Esophagus muscularis mucosa (tissue), 4 donors: ENCODE results near the gene USP5. TPM values are rescaled to one million over a fixed set of nuclear protein-coding genes. Genes with fewer than 3 reads are reported as not detected.
"Not testable (repeated sequence)": the region's sequence is repeated elsewhere in the genome, so short reads cannot be mapped to it uniquely, and the experiment has no call there.

Experiments used
- DNase-seq: peaks from one replicate; pipeline ENCODE4 v3.0.0-alpha.2; 2017; ENCODE audit errors: extremely low spot score
- H3K27ac ChIP-seq, 4 donors: fragments of 200-600 bp; sonication (generic); replicated peaks in 1 of 4; 1 replicate in 3 of 4; 2 replicates in 1 of 4; pipeline ENCODE4 v1.5.1; 2016 to 2019; ENCODE audit warnings: mild to moderate bottlenecking in 1 of 4
- H3K27me3 ChIP-seq, 4 donors: fragments of 200-600 bp; sonication (generic); one replicate each; pipeline versions ENCODE4 v1.5.1 to v1.6.0; 2016 to 2019
- H3K36me3 ChIP-seq, 4 donors: fragments of 200-600 bp; sonication (generic); one replicate each; pipeline ENCODE4 v1.5.1; 2016 to 2019
- H3K4me1 ChIP-seq, 4 donors: fragments of 200-600 bp; sonication (generic); one replicate each; pipeline ENCODE4 v1.5.1; 2016 to 2019
- H3K4me3 ChIP-seq, 4 donors: fragments of 200-600 bp; sonication (generic); 1 replicate in 2 of 4; 2 replicates in 2 of 4; pipeline ENCODE4 v1.5.1; 2016 to 2019; ENCODE audit warnings: mild to moderate bottlenecking in 4 of 4, moderate library complexity in 1 of 4
- H3K9me3 ChIP-seq, 4 donors: fragments of 200-600 bp; sonication (generic); 1 replicate in 3 of 4; 2 replicates in 1 of 4; pipeline ENCODE4 v1.5.1; 2016 to 2019
- EP300 ChIP-seq: sonication (generic); formaldehyde crosslinking; IDR thresholded peaks from one replicate; pipeline ENCODE4 v1.6.1; 2017; ENCODE audit warnings: antibody characterized with exemption
- POLR2A ChIP-seq: fragments of 450-650 bp; IDR thresholded peaks from one replicate; pipeline ENCODE4 v1.6.1; 2017; ENCODE audit warnings: antibody characterized with exemption, moderate library complexity, mild to moderate bottlenecking, low read depth
- POLR2AphosphoS5 ChIP-seq, 2 donors: sonication (generic); formaldehyde crosslinking; IDR thresholded peaks; one replicate each; pipeline ENCODE4 v1.6.1; 2017; ENCODE audit warnings: antibody characterized with exemption in 2 of 2
- WGBS: methylation state at CpG from one replicate; pipeline ENCODE4 v1.1.5; 2018; 5-methylcytosine and 5-hydroxymethylcytosine counted together
- intact Hi-C: fragments of 100-400 bp; cut with DNase I; formaldehyde crosslinking; loops from one replicate; pipeline ENCODE4 v1.15.1; 2023
- total RNA-seq, 4 donors: library from RNA; depleted of rRNA; stranded (reverse); fragments of >200 nt; gene quantifications; one replicate each; pipeline versions ENCODE4 v1.1.0 to v1.2.1, GENCODE V29; 2016
- TF ChIP-seq, protein P1 (sequence below), 3 experiments: fragments of 200-600 bp in 2 of 3; fragments of 450-650 bp in 1 of 3; sonication (generic) in 2 of 3; IDR thresholded peaks; one replicate each; pipeline ENCODE4 v1.5.1; 2017 to 2019; ENCODE audit warnings: antibody characterized with exemption in 3 of 3, mild to moderate bottlenecking in 2 of 3, moderate library complexity in 1 of 3

Gene USP5
- total RNA-seq, 4 donors from 2014 or later = 49.8 to 68.7 (median 58.4) TPM

DNA sequence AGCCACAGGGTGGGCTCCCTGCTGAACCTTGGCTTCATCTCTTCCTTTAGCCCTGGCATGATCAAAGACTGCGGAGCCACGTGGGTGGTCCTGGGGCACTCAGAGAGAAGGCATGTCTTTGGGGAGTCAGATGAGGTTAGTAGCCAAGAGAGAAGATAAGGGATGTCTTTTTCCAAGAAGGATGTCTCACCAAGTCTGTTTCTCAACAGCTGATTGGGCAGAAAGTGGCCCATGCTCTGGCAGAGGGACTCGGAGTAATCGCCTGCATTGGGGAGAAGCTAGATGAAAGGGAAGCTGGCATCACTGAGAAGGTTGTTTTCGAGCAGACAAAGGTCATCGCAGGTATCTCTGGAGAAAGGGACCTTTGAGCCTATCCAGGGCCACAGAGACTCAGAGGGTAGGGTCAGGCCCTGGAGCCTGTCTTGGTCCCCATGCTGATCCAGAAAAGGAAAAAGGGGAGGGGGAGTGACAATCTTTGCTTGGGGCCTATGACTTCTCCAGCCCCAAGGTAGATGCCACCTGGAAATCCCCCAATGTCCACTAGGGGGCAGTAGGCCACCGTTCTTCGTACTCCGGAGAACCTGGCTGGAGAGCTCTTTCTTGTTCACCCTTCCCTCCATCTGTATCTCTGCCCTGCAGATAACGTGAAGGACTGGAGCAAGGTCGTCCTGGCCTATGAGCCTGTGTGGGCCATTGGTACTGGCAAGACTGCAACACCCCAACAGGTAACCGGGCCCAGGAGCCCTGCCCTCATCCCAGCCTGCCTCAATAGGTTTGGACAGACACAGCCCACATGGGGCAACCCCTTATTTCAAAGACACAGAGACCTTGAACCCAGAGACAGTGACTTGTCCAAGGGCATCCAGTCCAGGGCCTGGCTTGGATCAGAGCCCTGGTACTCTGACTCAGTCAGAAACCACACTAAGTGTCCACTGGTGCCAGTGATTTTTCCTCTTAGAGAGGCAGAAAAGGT, 17.4 kb downstream of the USP5 start:
- H3K27ac ChIP-seq = peak overlapping the region; percentile 98 to 99 (median 98)
- peak; percentile 96 for DNase-seq
- H3K27me3 ChIP-seq = no peaks in the 10 kb centered on the region
- WGBS = 28% methylated on average over 12 of the region's 12 CpGs
- H3K4me1 ChIP-seq = peaks cover 46 to 68% (median 59%) of the 10 kb centered on the region in 4 donors
- H3K4me3 ChIP-seq = peak overlapping the region; percentile 80 to 97 (median 86)
- peaks cover 14 to 44% (median 42%) of the 10 kb centered on the region in 4 donors for H3K36me3 ChIP-seq
- H3K9me3 ChIP-seq = no peaks in the 10 kb centered on the region
- intact Hi-C loops = loop anchor here (5.0 kb wide), 2 partner anchors 98 to 243 kb away; no protein-coding TSS in a partner anchor
- peak in 1 of 2 donors; percentile 64 for TF ChIP-seq POLR2AphosphoS5 (IDR thresholded peaks at IDR 0.05)
- no peak for TF ChIP-seq EP300
- TF ChIP-seq, protein P1, sequence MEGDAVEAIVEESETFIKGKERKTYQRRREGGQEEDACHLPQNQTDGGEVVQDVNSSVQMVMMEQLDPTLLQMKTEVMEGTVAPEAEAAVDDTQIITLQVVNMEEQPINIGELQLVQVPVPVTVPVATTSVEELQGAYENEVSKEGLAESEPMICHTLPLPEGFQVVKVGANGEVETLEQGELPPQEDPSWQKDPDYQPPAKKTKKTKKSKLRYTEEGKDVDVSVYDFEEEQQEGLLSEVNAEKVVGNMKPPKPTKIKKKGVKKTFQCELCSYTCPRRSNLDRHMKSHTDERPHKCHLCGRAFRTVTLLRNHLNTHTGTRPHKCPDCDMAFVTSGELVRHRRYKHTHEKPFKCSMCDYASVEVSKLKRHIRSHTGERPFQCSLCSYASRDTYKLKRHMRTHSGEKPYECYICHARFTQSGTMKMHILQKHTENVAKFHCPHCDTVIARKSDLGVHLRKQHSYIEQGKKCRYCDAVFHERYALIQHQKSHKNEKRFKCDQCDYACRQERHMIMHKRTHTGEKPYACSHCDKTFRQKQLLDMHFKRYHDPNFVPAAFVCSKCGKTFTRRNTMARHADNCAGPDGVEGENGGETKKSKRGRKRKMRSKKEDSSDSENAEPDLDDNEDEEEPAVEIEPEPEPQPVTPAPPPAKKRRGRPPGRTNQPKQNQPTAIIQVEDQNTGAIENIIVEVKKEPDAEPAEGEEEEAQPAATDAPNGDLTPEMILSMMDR (IDR thresholded peaks at IDR 0.05) = peak; percentile 80 to 95 (median 92)
- TF ChIP-seq POLR2A = no peak

DNA sequence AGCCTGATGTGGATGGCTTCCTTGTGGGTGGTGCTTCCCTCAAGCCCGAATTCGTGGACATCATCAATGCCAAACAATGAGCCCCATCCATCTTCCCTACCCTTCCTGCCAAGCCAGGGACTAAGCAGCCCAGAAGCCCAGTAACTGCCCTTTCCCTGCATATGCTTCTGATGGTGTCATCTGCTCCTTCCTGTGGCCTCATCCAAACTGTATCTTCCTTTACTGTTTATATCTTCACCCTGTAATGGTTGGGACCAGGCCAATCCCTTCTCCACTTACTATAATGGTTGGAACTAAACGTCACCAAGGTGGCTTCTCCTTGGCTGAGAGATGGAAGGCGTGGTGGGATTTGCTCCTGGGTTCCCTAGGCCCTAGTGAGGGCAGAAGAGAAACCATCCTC, 18.4 kb downstream of the USP5 start:
- WGBS = 57% methylated on average over 4 of the region's 4 CpGs
- peaks cover 46 to 74% (median 63%) of the 10 kb centered on the region in 4 donors for H3K4me1 ChIP-seq
- peaks cover 11 to 35% (median 33%) of the 10 kb centered on the region in 4 donors for H3K36me3 ChIP-seq
- peak overlapping the region in 3 of 4 donors; percentile 98 to 99 (median 99) for H3K27ac ChIP-seq
- H3K9me3 ChIP-seq, H3K4me3 ChIP-seq, DNase-seq, H3K27me3 ChIP-seq: not testable (repeated sequence)
- intact Hi-C loops = loop anchor here (5.0 kb wide), 2 partner anchors 97 to 242 kb away; no protein-coding TSS in a partner anchor

DNA sequence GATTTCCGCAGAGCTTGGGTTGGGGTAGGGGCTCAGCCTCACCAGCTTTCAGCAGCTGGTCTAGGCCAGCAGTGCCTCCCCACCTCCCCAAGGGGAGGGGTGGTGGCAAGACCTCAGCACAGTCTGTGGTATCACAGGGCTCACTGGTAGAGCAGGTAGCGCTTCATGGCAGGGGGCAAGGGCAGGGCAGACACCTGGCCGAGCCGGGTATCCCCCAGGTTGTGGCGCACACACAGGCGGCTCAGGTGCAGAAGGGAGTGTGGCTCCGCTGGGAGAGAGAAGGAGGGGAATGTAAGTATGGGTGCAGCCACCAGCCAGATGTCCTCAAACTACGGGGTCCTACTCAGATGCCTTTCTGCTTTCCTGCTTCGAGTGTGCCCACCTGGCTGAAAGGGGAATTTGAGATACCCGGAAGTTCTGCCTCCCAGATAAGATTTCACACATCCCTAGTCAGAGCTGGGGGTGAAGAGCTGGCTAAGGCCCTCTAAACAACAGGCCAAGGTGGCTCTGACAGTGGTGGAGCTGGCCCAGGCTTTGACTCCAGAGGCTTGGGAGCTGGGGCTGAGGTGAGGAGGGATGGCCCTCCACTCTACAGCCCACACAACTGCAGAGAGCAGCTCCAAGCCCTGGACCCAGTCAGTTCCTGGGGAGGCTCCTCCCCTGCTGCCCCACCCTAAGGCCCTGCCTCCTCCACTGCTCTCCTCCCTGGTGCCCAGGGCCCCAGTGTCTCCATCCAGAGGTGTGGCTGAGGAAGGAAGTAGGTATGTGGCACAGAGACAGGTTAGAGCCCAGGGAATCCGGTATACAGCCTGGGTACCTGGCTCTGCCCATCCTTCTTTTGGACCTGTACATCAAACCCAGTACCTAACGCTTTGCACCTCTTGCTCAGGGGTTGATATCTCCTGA, 19.4 kb downstream of the USP5 start:
- DNase-seq = no peak
- intact Hi-C loops = loop anchor here (5.0 kb wide), 2 partner anchors 96 to 241 kb away; no protein-coding TSS in a partner anchor
- Histone ChIP-seq H3K27me3 (no peaks in the 10 kb centered on the region), H3K27ac (peak overlapping the region; percentile 86 to 89 (median 88)), H3K4me1 (peaks cover 46 to 74% (median 62%) of the 10 kb centered on the region in 4 donors), H3K9me3 (no peaks in the 10 kb centered on the region), H3K4me3 (peak overlapping the region; percentile 65 to 88 (median 70)), H3K36me3 (peaks cover 11 to 30% (median 24%) of the 10 kb centered on the region in 4 donors)
- no peak for TF ChIP-seq POLR2AphosphoS5 (IDR thresholded peaks at IDR 0.05)
- TF ChIP-seq, protein P1 (IDR thresholded peaks at IDR 0.05) = no peak
- no peak for TF ChIP-seq EP300
- TF ChIP-seq POLR2A = no peak
- 67% methylated on average over 11 of the region's 12 CpGs for WGBS

DNA sequence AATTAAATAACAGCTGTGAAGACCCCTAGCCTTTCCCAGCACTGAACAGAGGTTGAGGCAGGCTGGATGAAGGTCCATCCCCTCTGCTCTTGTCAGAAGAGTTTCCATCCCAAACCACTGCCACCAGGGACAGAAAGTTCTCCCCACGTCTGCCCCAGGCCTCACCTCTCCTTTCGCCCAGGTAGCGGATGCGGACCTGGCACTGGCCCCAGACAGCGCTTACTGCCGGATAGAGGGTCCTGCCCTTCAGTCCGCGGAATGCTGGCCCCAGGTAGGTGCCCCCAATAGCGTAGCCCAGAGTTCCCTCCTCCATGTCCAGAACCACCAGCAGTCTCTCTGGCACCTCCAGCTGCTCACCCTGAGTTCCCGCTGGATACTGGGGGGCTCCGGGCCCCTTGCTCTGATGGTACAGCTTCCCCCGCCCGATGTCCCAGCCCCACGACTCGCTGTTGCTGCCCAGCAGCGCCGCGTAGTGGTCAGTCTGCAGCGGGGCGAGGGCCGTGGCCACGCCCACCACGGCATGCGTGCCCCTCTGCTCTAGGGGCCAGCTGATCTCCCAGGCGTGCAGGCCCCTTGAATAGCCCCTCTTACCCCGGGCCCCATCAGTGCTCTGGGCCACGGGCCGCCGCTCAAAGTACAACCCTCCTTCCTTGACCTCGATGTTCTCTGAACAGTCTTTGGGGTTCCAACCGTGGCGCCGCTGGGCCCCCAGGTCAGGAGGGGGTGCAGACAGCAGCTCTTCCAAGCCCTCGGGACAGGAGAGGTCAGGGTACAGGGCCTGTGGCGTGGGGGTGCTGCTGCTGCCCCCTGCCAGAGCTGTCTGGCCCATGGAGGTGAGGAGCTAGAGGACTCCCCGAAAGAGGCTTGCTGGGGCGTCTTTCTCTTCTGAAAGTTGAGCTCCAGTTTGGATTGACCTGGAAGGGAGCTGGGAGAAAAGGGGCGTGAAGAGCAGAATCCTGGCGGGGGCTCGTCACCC, 20.4 kb downstream of the USP5 start:
- intact Hi-C loops = loop anchor here (5.0 kb wide), 2 partner anchors 95 to 240 kb away; no protein-coding TSS in a partner anchor
- peak; percentile 47 to 72 for TF ChIP-seq POLR2AphosphoS5 (IDR thresholded peaks at IDR 0.05)
- TF ChIP-seq, protein P1 (IDR thresholded peaks at IDR 0.05) = peak in 2 of 3 experiments; percentile 85 to 91
- no peak for TF ChIP-seq EP300
- no peak for TF ChIP-seq POLR2A

More for the DNA sequence above, 20.4 kb downstream of the USP5 start:
- DNase-seq = no peak
- no peaks in the 10 kb centered on the region for H3K27me3 ChIP-seq
- peaks cover 39 to 66% (median 55%) of the 10 kb centered on the region in 4 donors for H3K4me1 ChIP-seq
- H3K4me3 ChIP-seq = peak overlapping the region; percentile 65 to 88 (median 70)
- WGBS = 5% methylated on average over 8 of the region's 40 CpGs
- peaks cover 11 to 30% (median 23%) of the 10 kb centered on the region in 4 donors for H3K36me3 ChIP-seq
- no peaks in the 10 kb centered on the region for H3K9me3 ChIP-seq
- H3K27ac ChIP-seq = peak overlapping the region; percentile 86 to 89 (median 88)
